NCI-H1092 (cell line): Measurements from ENCODE around the gene NCLN.
"Not testable (repeated sequence)": the region's sequence is repeated elsewhere in the genome, so short reads cannot be mapped to it uniquely, and the experiment has no call there.

Experiments used
- DNase-seq: peaks from one replicate; lab custom pipeline; 2025; lab: John Stamatoyannopoulos, UW

The NCLN gene

GRCh38 chr19:3154957-3155736 lies 30.6 kb upstream of the NCLN start:
- DNase-seq: no peak

- no peak for DNase-seq
These were observed 28.5 kb upstream of the NCLN start for GRCh38 chr19:3157096-3157845.

GRCh38 chr19:3159565-3159964 lies 26.2 kb upstream of the NCLN start:
- no peak for DNase-seq

GRCh38 chr19:3160219-3160618 lies 25.5 kb upstream of the NCLN start:
- no peak for DNase-seq

- DNase-seq: no peak
These were observed 24.3 kb upstream of the NCLN start for GRCh38 chr19:3161453-3161852.

GRCh38 chr19:3162418-3163229 lies 23.1 kb upstream of the NCLN start:
- peak; percentile 14 for DNase-seq

GRCh38 chr19:3163230-3163886 lies 22.4 kb upstream of the NCLN start:
- DNase-seq: peak; percentile 56

GRCh38 chr19:3163943-3164342 lies 21.8 kb upstream of the NCLN start:
- no peak for DNase-seq

GRCh38 chr19:3167533-3168272 lies 18.0 kb upstream of the NCLN start:
- DNase-seq: no peak

GRCh38 chr19:3171894-3172672 lies 13.6 kb upstream of the NCLN start:
- no peak for DNase-seq

GRCh38 chr19:3172673-3173000 lies 13.1 kb upstream of the NCLN start:
- DNase-seq: not testable (repeated sequence)

- no peak for DNase-seq
These were observed 9.7 kb upstream of the NCLN start for GRCh38 chr19:3175781-3176714.

GRCh38 chr19:3176715-3177501 lies 8.8 kb upstream of the NCLN start:
- DNase-seq: no peak

GRCh38 chr19:3178377-3178972 lies 7.3 kb upstream of the NCLN start, which contains the start of gene S1PR4:
Gene S1PR4 (plus strand): TSS chr19:3178769. CDS start chr19:3178793, 24 bp downstream.
- DNase-seq: no peak

GRCh38 chr19:3178973-3179738 lies 6.6 kb upstream of the NCLN start:
- no peak for DNase-seq

- DNase-seq: no peak
These were observed 5.9 kb upstream of the NCLN start for GRCh38 chr19:3179739-3180293.
